Sigmoid colon (tissue), 7 donors: ENCODE data around the gene SPOCK1. TPM values are rescaled to one million over a fixed set of nuclear protein-coding genes. Genes with fewer than 3 reads are reported as not detected.

Experiments
- DNase-seq: peaks from one replicate; pipeline ENCODE4 v3.0.0-alpha.2; 2019
- H3K27ac ChIP-seq, 4 donors: fragments of 200-600 bp; sonication (generic); one replicate each; pipeline ENCODE4 v1.5.1; 2016 to 2019; ENCODE audit warnings: mild to moderate bottlenecking in 1 of 4
- H3K27me3 ChIP-seq, 3 donors: fragments of 200-600 bp; sonication (generic); one replicate each; pipeline ENCODE4 v1.5.1; 2019; ENCODE audit warnings: mild to moderate bottlenecking in 1 of 3
- H3K36me3 ChIP-seq, 4 donors: fragments of 200-600 bp; sonication (generic); one replicate each; pipeline ENCODE4 v1.5.1; 2016 to 2019
- H3K4me1 ChIP-seq, 4 donors: fragments of 200-600 bp; sonication (generic); one replicate each; pipeline ENCODE4 v1.5.1; 2017 to 2019
- H3K4me3 ChIP-seq, 4 donors: fragments of 200-600 bp; sonication (generic); one replicate each; pipeline ENCODE4 v1.5.1; 2017 to 2019; ENCODE audit warnings: mild to moderate bottlenecking in 2 of 4, moderate library complexity in 1 of 4
- H3K9me3 ChIP-seq, 4 donors: fragments of 200-600 bp in 3 of 4; sonication (generic) in 3 of 4; one replicate each; pipeline versions ENCODE4 v1.5.1 to v1.6.1; 2013 to 2019
- CTCF ChIP-seq, 4 experiments: fragments of 450-650 bp in 3 of 4; fragments of 200-600 bp in 1 of 4; IDR thresholded peaks; one replicate each; pipeline ENCODE4 v1.5.1; 2016 to 2019; ENCODE audit warnings: antibody characterized with exemption in 4 of 4, mild to moderate bottlenecking in 3 of 4, moderate library complexity in 2 of 4
- EP300 ChIP-seq, 4 donors: sonication (generic); formaldehyde crosslinking; IDR thresholded peaks; one replicate each; pipeline ENCODE4 v1.6.1; 2017; ENCODE audit warnings: antibody characterized with exemption in 4 of 4
- POLR2A ChIP-seq, 2 donors: fragments of 450-650 bp; IDR thresholded peaks; one replicate each; pipeline ENCODE4 v1.6.1; 2016; ENCODE audit warnings: antibody characterized with exemption in 2 of 2, mild to moderate bottlenecking in 2 of 2, moderate library complexity in 2 of 2
- POLR2AphosphoS5 ChIP-seq, 4 donors: sonication (generic); formaldehyde crosslinking; IDR thresholded peaks; one replicate each; pipeline ENCODE4 v1.6.1; 2017; ENCODE audit warnings: antibody characterized with exemption in 4 of 4
- WGBS, 2 donors: extraction: QIAGEN DNeasy Blood & Tissue Kit; methylation state at CpG; one replicate each; pipeline ENCODE4 v1.1.7; 2013; 5-methylcytosine and 5-hydroxymethylcytosine counted together
- intact Hi-C: fragments of 100-400 bp; cut with DNase I; formaldehyde crosslinking; loops from one replicate; pipeline ENCODE4 v1.15.1; 2023
- polyA plus RNA-seq, 3 donors: library from polyadenylated mRNA; stranded (reverse); fragments of 200-250 nt; gene quantifications; one replicate each; pipeline ENCODE4 v1.2.3, GENCODE V29; 2013
- total RNA-seq, 4 donors: library from RNA; depleted of rRNA; stranded (reverse); fragments of >200 nt; gene quantifications; one replicate each; pipeline ENCODE4 v1.1.0, GENCODE V29; 2016
- donor health status: healthy with polysubstance abuse.
- donor health status: Bipolar disorder and iron deficiency.
- donor health status: healthy.

SPOCK1 gene
- total and polyA plus RNA-seq, 7 donors, result 2.4 to 104 (median 33.4) TPM

- no peak for TF ChIP-seq POLR2A (IDR thresholded peaks at IDR 0.05)
- TF ChIP-seq CTCF (IDR thresholded peaks at IDR 0.05), result no peak
- TF ChIP-seq POLR2AphosphoS5 (IDR thresholded peaks at IDR 0.05), result no peak
- no peak for TF ChIP-seq EP300 (IDR thresholded peaks at IDR 0.05)
- H3K27me3 ChIP-seq, result no peaks in the 10 kb centered on the region
- no peaks in the 10 kb centered on the region for H3K36me3 ChIP-seq
- no peaks in the 10 kb centered on the region for H3K9me3 ChIP-seq
- H3K27ac ChIP-seq, result no peak overlapping the region
- DNase-seq, result no peak
- no peak overlapping the region for H3K4me3 ChIP-seq
- peaks cover 0 to 6% (median 0%) of the 10 kb centered on the region in 4 donors for H3K4me1 ChIP-seq
- intact Hi-C loops, result no loop called here
Measured at GRCh38 chr5:137095597-137095996, 403.5 kb downstream of the SPOCK1 start.

GRCh38 chr5:137092831-137093230 lies 406.3 kb downstream of the SPOCK1 start:
- Histone ChIP-seq H3K27me3 (no peaks in the 10 kb centered on the region), H3K4me1 (peaks cover 0 to 6% (median 0%) of the 10 kb centered on the region in 4 donors), H3K9me3 (no peaks in the 10 kb centered on the region), H3K36me3 (no peaks in the 10 kb centered on the region), H3K4me3 (no peak overlapping the region), H3K27ac (no peak overlapping the region)
- WGBS, 2 donors, result 76 to 80% methylated on average over 3 of the region's 3 CpGs
- DNase-seq, result no peak
- TF ChIP-seq POLR2AphosphoS5 (IDR thresholded peaks at IDR 0.05) (no peak), POLR2A (IDR thresholded peaks at IDR 0.05) (no peak), CTCF (IDR thresholded peaks at IDR 0.05) (no peak), EP300 (IDR thresholded peaks at IDR 0.05) (no peak)
- intact Hi-C loops, result no loop called here

- TF ChIP-seq POLR2AphosphoS5 (IDR thresholded peaks at IDR 0.05) (no peak), CTCF (IDR thresholded peaks at IDR 0.05) (no peak), EP300 (IDR thresholded peaks at IDR 0.05) (no peak), POLR2A (IDR thresholded peaks at IDR 0.05) (no peak)
- Histone ChIP-seq H3K4me1 (peaks cover 0 to 6% (median 0%) of the 10 kb centered on the region in 4 donors), H3K27me3 (no peaks in the 10 kb centered on the region), H3K4me3 (no peak overlapping the region), H3K9me3 (no peaks in the 10 kb centered on the region), H3K27ac (no peak overlapping the region), H3K36me3 (no peaks in the 10 kb centered on the region)
- DNase-seq, result no peak
- 61 to 69% methylated on average over 1 of the region's 1 CpG for WGBS, 2 donors
- intact Hi-C loops, result no loop called here
Measured at GRCh38 chr5:137091472-137091871, 407.7 kb downstream of the SPOCK1 start.

- H3K27ac ChIP-seq, result peak overlapping the region in 1 of 4 donors; percentile 2
- WGBS, 2 donors, result 38 to 57% methylated on average over 2 of the region's 2 CpGs
Measured at GRCh38 chr5:137090721-137091120, 408.4 kb downstream of the SPOCK1 start.

More at GRCh38 chr5:137090721-137091120, 408.4 kb downstream of the SPOCK1 start:
- no peaks in the 10 kb centered on the region for H3K9me3 ChIP-seq
- no peak for TF ChIP-seq POLR2A (IDR thresholded peaks at IDR 0.05)
- TF ChIP-seq CTCF (IDR thresholded peaks at IDR 0.05), result no peak
- no peak for TF ChIP-seq EP300 (IDR thresholded peaks at IDR 0.05)
- no peak for TF ChIP-seq POLR2AphosphoS5 (IDR thresholded peaks at IDR 0.05)
- peaks cover 0 to 6% (median 0%) of the 10 kb centered on the region in 4 donors for H3K4me1 ChIP-seq
- intact Hi-C loops, result no loop called here
- H3K36me3 ChIP-seq, result no peaks in the 10 kb centered on the region
- no peak overlapping the region for H3K4me3 ChIP-seq
- DNase-seq, result no peak
- H3K27me3 ChIP-seq, result no peaks in the 10 kb centered on the region
